GM10248 (cell line): ENCODE data around the gene DXO.
A peak's percentile ranks its signal among the peaks of the same experiment; 100 is the strongest.
"Not testable (repeated sequence)": the region's sequence is repeated elsewhere in the genome, so short reads cannot be mapped to it uniquely, and the experiment has no call there.

Source experiments
- CTCF ChIA-PET: fragments of 300-600 bp; sonication (Branson Sonifier 250); formaldehyde crosslinking; extraction: SDS; loops from one replicate; lab custom pipeline; 2021; ENCODE audit warnings: antibody characterized with exemption; lab: Yijun Ruan, JAX
- POLR2A ChIA-PET: fragments of 350-650 bp; sonication (Branson Sonifier 250); formaldehyde crosslinking; extraction: SDS; loops from one replicate; lab custom pipeline; 2020; ENCODE audit warnings: antibody characterized with exemption; lab: Yijun Ruan, JAX
- DNase-seq: peaks from one replicate; pipeline ENCODE4 v3.0.0; 2012; ENCODE audit errors: extremely low spot score
- TF ChIP-seq, protein P1 (sequence below): IDR thresholded peaks from 2 replicates; pipeline ENCODE4 v1.5.1; 2012; ENCODE audit warnings: mild to moderate bottlenecking, low read depth; ENCODE audit errors: extremely low read depth, missing control alignments, control extremely low read depth

DXO gene

DNA sequence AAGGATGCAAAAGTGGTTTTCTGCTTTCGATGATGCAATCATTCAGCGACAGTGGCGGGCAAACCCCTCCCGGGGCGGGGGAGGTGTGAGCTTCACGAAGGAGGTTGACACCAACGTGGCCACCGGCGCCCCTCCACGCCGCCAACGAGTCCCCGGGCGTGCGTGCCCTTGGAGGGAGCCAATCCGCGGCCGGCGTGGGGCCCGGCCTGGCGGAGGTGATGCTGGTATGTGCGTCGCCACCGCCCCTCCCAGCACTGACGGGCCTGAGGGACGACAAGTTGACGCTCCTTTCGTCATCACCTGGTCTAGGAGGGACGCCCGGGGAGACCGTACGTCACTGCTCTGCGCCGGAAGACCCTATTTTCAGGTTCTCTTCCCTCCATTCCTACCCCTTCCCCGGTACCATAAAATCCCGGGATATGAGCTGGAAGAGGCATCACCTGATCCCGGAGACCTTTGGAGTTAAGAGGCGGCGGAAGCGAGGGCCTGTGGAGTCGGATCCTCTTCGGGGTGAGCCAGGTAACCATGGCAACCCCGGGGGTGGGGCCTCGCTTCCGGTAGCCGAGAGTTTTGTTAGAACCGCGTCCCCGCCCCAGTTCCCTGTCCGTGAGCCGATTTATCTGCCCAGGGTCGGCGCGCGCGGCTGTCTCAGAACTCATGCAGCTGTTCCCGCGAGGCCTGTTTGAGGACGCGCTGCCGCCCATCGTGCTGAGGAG, at the start of gene DXO:
TSS of gene DXO (minus strand) at position 146 of the 716 bp plus-strand sequence. CDS start 463 bp downstream, outside the sequence.
- ChIA-PET POLR2A (interaction anchor here (0.5 to 3.3 kb wide), 4 partner anchors 13 to 145 kb away, joined by 3 to 15 read pairs (median 4); partner anchors contain the start of genes HSPA1B, NELFE, NEU1 and SKIC2), CTCF (interaction anchor here (1.0 to 1.3 kb wide), 3 partner anchors 20 to 282 kb away, joined by 3 to 7 read pairs (median 3); no protein-coding TSS in a partner anchor)
- TF ChIP-seq, protein P1, sequence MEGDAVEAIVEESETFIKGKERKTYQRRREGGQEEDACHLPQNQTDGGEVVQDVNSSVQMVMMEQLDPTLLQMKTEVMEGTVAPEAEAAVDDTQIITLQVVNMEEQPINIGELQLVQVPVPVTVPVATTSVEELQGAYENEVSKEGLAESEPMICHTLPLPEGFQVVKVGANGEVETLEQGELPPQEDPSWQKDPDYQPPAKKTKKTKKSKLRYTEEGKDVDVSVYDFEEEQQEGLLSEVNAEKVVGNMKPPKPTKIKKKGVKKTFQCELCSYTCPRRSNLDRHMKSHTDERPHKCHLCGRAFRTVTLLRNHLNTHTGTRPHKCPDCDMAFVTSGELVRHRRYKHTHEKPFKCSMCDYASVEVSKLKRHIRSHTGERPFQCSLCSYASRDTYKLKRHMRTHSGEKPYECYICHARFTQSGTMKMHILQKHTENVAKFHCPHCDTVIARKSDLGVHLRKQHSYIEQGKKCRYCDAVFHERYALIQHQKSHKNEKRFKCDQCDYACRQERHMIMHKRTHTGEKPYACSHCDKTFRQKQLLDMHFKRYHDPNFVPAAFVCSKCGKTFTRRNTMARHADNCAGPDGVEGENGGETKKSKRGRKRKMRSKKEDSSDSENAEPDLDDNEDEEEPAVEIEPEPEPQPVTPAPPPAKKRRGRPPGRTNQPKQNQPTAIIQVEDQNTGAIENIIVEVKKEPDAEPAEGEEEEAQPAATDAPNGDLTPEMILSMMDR = no peak
- peak; percentile 99 for DNase-seq

DNA sequence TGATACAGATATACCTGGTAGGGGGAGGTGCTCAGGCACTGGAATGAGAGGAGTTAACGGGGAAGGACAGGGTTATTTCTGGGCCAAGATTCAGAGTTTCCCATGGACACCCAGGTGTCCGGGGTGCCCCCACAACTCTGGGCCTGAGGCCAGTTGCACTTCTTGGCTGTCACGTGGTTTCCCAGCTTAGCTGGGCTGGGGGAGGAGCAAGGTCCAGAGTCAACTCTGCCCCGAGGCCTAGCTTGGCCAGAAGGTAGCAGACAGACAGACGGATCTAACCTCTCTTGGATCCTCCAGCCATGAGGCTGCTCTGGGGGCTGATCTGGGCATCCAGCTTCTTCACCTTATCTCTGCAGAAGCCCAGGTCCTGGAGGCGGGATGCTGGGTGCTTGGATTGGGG, 42.6 kb upstream of the DXO start, which contains the start of gene C4B:
TSS of gene C4B (plus strand) at position 249 of the 400 bp plus-strand sequence. CDS start at position 300, 51 bp downstream.
- CTCF ChIA-PET, POLR2A ChIA-PET, DNase-seq: not testable (repeated sequence)

DNA sequence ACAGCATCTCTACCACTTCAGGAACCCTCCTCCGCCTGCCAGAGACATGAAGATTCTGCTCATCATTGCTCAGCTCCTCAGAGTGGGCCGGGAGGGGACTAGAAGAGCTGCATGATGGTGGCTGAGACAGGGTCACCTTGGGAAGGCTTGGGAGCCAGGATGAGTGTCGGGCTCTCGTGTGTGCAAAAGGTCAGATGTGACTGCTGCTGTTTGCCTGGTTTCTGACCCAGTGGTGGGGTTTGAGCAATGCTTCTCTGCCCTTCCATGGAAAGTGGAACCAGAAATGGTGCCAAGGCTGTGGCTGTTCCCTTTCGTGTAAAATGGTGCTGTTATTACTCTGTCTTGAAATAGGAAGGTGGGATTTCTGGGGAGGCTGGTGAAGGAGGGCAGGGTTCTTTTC, 41.8 kb upstream of the DXO start:
- CTCF ChIA-PET, POLR2A ChIA-PET, DNase-seq: not testable (repeated sequence)

DNA sequence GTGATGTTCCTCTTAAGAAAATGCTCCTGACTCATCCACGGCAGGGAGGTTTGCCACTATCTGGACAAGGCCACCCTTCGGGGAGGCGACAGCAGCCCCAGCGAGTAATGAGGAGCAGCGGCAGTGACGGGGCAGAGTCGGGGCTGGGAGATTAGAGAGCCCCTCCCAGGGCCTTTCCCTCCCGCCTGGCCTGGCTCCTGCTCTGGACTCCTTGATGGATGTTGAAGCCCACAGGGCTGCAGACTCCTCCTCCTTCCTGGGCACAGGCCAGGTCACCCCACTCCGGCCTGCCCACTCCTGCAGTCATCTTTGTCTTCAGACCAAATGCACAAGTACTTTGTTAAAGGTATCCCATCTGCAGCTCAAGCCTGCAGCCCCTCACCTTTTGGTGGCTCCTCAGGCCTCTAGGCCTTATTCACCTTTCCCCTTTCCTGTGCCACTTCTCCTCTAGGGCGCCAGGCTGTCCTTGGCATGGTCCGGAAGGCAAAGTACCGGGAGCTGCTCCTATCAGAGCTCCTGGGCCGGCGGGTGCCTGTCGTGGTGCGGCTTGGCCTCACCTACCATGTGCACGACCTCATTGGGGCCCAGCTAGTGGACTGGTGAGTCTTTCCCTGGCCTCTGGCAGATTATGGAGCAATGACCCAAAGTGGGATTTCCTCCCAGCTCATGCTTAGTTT, 41.1 kb upstream of the DXO start:
- DNase-seq, CTCF ChIA-PET, POLR2A ChIA-PET: not testable (repeated sequence)

DNA sequence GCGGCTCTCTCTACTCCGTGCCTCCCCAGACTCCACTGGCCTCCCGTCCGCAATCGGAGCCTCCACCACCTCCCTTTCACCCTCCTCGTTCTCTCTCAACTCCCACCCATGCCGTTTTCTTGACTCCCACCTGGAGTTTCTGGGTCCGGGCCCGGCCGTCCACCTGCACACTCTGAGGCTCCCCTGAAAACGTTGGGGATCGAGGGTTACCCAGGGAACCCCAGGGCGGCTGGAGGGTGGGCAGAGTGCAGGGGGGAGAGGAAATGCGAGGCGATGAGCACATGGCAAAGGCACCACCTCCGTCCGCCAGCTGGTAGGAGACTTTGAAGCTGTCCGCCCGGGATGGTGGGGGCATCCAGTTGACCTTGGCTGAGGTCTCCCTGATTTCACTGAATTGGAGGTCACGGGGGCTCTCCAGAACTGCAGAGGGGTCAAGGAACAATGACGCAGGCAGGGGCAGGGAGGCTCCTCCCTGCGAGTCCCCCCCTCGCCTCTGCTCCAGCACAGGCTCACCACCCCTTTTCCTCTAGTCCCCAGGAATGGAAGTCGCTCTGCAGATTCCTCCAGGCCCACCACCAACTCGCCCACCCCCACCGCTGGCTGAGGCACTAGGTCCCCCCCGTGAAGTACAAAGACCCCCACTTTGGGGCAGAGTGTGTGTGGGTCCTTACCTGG, 39.1 kb upstream of the DXO start:
- DNase-seq, CTCF ChIA-PET, POLR2A ChIA-PET: not testable (repeated sequence)

DNA sequence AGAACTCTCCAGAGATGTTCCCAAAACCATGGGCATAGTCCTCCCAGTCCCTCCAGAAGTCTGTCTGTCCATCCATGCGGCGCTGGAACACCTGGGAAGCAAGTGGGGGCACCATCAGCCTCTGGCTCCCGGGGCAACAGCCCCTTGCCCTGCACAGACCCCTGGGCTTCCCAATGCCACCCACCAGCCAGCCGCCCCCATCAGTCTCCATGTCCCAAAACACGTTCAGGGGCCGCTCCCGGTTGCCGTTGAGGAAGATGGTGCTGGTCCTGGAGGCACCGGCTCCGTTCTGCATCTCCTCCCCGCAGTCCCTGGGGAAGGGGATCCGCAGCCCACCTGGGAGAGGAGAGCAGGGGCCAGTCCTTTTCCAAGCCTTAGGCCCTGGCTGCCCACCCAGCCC, 37.6 kb upstream of the DXO start:
- POLR2A ChIA-PET, DNase-seq, CTCF ChIA-PET: not testable (repeated sequence)

DNA sequence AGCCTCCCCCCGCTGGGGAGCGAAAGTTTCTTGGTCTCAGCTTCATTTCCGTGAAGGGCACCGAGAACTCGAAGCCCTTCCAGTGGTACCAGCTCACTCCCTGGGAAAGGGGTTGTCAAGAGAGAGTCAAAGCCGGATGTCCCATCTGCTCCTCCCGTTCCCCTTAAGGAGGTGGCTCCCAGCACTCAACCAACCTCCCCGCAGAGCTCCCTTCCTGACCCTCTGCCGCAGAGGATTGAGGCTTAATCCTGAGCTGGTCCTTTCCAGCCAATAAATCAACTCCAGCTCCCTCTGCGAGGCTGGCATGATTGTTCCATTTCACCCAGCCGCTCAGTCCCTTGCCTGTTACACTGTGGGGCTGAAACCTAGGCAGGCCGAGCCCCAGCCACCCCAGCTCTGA, 36.7 kb upstream of the DXO start:
- CTCF ChIA-PET, POLR2A ChIA-PET, DNase-seq: not testable (repeated sequence)

DNA sequence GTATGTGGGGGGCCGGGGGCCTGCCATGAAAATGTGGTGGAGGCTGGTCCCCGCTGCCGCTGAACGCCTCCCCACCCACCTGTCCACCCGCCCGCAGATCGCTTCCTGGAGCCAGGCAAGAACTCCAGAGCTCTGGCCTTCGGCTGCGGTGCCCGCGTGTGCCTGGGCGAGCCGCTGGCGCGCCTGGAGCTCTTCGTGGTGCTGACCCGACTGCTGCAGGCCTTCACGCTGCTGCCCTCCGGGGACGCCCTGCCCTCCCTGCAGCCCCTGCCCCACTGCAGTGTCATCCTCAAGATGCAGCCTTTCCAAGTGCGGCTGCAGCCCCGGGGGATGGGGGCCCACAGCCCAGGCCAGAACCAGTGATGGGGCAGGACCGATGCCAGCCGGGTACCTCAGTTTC, 36.1 kb upstream of the DXO start:
- DNase-seq, POLR2A ChIA-PET, CTCF ChIA-PET: not testable (repeated sequence)

DNA sequence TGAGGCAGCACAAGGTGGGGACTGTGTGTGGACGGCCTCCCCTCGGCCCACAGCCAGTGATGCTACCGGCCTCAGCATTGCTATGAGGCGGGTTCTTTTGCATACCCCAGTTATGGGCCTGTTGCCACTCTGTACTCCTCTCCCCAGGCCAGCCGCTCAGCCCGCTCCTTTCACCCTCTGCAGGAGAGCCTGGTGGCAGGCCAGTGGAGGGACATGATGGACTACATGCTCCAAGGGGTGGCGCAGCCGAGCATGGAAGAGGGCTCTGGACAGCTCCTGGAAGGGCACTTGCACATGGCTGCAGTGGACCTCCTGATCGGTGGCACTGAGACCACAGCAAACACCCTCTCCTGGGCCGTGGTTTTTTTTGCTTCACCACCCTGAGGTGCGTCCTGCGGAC, 35.1 kb upstream of the DXO start:
- POLR2A ChIA-PET, CTCF ChIA-PET: not testable (repeated sequence)

DNA sequence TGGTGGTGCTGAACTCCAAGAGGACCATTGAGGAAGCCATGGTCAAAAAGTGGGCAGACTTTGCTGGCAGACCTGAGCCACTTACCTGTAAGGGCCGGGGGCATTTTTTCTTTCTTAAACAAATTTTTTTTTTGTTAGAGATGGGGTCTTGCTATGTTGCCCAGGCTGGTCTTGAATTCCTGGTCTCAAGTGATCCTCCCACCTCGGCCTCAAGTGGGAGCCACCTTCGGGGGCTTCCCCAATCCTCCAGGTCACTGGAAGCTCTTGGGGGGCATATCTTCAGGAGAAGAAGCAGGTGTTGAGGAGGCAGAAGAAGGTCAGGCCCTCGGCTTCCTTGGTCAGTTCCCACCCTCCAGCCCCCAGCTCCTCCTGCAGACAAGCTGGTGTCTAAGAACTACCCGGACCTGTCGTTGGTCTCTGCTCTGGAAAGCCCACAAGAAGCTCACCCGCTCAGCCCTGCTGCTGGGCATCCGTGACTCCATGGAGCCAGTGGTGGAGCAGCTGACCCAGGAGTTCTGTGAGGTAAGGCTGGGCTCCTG, 34.1 kb upstream of the DXO start:
- DNase-seq = peak; percentile 2
- POLR2A ChIA-PET, CTCF ChIA-PET: not testable (repeated sequence)

More for the DNA sequence above, 35.1 kb upstream of the DXO start:
- DNase-seq = not testable (repeated sequence)

DNA sequence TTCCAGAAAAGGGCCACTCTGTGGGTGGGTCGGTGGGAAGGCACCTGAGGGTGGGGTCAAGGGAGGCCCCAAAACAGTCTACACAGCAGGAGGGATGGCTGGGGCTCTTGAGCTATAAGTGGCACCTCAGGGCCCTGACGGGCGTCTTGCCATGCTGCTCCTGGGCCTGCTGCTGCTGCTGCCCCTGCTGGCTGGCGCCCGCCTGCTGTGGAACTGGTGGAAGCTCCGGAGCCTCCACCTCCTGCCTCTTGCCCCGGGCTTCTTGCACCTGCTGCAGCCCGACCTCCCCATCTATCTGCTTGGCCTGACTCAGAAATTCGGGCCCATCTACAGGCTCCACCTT, 33.6 kb upstream of the DXO start:
- POLR2A ChIA-PET, DNase-seq, CTCF ChIA-PET: not testable (repeated sequence)

DNA sequence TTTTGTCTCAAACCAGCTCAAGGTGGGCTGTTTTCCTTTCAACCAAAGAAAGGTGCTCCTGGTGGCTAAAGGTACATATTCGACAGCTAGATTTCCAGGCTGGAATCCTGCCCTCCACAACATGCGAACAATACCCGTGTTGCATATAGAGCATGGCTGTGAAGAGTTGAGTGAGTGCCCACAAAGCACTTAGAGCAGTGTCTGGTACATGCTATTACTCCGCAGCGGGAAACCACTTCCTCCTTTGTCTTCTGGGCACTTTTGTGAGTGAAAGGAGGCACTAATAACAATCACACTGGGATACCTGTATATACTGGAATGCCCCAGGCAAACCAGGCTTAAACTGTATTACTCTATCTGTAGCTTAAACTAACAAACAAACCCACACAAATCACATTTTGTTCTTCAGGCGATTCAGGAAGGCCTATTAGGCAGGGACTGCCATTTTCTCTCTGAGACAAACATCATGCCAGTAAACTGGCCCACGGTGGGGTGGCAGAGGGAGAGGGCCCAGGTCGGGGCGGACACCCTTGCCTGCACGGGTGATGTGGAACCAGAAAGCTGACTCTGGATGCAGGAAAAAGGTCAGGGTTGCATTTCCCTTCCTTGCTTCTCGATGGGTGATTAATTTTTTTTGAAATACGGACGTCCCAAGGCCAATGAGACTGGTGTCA, 33.1 kb upstream of the DXO start:
- CTCF ChIA-PET, DNase-seq, POLR2A ChIA-PET: not testable (repeated sequence)

DNA sequence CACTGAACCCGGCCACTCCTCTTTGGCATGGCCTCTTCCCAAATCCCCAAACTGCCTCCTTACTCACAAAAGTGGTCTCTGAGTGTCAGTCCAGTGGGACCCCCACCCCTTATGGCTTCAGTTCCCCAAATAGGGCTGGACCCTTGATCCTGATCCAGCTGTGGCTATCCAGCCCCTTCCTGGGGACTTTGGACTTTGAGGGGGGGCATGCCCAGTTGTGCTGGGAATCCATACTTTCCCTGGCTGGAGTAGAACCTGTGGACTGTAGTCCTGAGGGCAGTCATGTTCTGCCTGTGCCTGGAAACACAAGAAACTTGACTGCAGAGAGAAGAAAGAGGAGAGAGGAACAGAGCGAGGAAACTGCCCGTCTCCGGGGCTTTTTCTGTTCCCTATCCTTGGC, 32.5 kb upstream of the DXO start:
- DNase-seq, CTCF ChIA-PET, POLR2A ChIA-PET: not testable (repeated sequence)

DNA sequence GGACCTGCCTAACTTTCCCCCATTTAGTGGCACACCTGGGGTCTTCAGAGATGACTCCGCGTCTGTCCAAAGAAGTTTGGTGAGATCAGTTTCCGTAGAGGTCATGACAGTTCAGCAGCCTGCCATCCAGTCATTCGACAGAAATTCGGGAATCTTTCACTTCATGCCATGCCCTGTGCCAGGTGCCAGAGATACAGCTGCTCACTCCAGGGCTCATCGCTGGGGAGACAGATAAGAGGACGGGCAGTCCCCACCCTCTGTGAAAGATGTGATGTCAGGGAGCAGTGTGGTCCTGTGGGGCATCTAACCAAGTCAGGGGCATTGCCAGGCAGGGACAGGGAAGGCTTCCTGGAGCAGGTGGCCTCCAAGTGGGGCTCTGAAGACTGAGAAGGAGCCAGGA, 31.4 kb upstream of the DXO start:
- DNase-seq, POLR2A ChIA-PET, CTCF ChIA-PET: not testable (repeated sequence)

DNA sequence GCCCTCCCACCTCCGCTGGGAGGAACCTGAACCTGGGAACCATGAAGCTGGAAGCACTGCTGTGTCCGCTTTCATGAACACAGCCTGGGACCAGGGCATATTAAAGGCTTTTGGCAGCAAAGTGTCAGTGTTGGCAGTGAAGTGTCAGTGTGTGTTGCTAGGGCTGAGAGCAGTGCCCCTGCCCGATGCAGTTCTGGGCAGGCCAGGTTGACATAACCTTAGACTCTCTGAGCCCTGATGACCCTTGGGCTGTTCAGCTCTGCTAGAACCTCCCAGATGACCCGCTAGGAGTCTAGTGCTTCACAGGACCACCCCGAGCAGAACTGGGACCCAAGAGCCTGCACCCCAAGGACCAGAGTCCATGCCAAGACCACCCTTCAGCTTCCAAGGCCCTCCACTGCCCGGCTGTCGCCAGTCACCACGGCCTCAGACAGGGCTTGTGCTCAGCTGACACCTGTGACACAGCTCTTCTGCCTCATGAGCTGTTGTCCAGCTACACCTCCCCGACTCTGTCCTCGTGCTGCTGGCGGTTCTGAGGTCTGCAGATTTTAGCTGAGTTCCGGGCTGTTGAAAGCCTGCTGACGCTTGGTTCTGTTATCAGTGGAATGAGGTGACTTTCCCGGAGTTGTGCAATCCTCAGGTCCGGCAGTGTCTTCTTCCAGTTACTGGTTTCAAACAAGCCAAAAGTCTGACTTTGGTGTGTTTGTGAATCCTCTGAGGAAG, 30.8 kb upstream of the DXO start:
- DNase-seq, POLR2A ChIA-PET, CTCF ChIA-PET: not testable (repeated sequence)

DNA sequence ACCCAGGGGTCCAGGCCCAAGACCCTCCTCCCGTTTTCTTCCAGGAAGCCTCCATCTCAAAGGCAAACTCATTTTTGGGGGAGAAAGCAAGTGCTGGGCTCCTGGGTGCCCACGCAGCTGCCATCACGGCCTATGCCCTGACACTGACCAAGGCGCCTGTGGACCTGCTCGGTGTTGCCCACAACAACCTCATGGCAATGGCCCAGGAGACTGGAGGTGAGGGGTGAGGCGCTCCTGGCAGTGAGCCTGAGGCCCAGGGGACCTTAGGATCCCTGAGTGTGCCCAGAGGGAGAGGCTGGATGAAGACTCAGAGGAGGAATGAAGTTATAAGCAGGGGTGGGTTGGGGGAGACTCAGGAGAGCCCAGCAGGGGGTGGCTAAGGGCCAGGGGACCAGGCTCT, 24.4 kb upstream of the DXO start:
- CTCF ChIA-PET, POLR2A ChIA-PET, DNase-seq: not testable (repeated sequence)
